HEK293 (cell line): ENCODE data around the gene PARD3.

Experiments
- ATF2 ChIP-seq: fragments of 450-650 bp; formaldehyde crosslinking; IDR thresholded peaks from 2 replicates; pipeline ENCODE4 v1.5.1; 2016; ENCODE audit warnings: missing biosample characterization, missing genetic modification characterization, low read depth
- CTCF ChIP-seq: fragments of 450-650 bp; formaldehyde crosslinking; IDR thresholded peaks from 2 replicates; pipeline ENCODE4 v1.5.1; 2016; ENCODE audit warnings: missing biosample characterization, missing genetic modification characterization
- MYNN ChIP-seq: fragments of 450-650 bp; formaldehyde crosslinking; IDR thresholded peaks from 2 replicates; pipeline ENCODE4 v1.5.1; 2016; ENCODE audit warnings: missing biosample characterization, missing genetic modification characterization, borderline replicate concordance
- PBX3 ChIP-seq: sonication (generic); formaldehyde crosslinking; IDR thresholded peaks from 2 replicates; pipeline ENCODE4 v1.8.1; 2022; ENCODE audit warnings: mild to moderate bottlenecking, moderate library complexity, missing genetic modification reagents
- REST ChIP-seq: fragments of 450-650 bp; formaldehyde crosslinking; IDR thresholded peaks from 2 replicates; pipeline ENCODE4 v1.5.1; 2016; ENCODE audit warnings: missing biosample characterization, missing genetic modification characterization
- TCF7L2 ChIP-seq: IDR thresholded peaks from 2 replicates; pipeline ENCODE4 v1.6.1; 2011; ENCODE audit warnings: low read depth, mild to moderate bottlenecking, inconsistent platforms, low read length, moderate library complexity, borderline replicate concordance
- ZEB2 ChIP-seq: fragments of 450-650 bp; formaldehyde crosslinking; IDR thresholded peaks from 2 replicates; pipeline ENCODE4 v1.5.1; 2016; ENCODE audit warnings: missing biosample characterization, missing genetic modification characterization
- ZNF24 ChIP-seq: fragments of 450-650 bp; formaldehyde crosslinking; IDR thresholded peaks from 2 replicates; pipeline ENCODE4 v1.5.1; 2016; ENCODE audit warnings: missing biosample characterization, missing genetic modification characterization
- ZNF302 ChIP-seq: fragments of 450-650 bp; formaldehyde crosslinking; IDR thresholded peaks from 2 replicates; pipeline ENCODE4 v1.5.1; 2016; ENCODE audit warnings: missing biosample characterization, missing genetic modification characterization, low read depth
- ZNF473 ChIP-seq: fragments of 450-650 bp; formaldehyde crosslinking; IDR thresholded peaks from 2 replicates; pipeline ENCODE4 v1.5.1; 2017; ENCODE audit warnings: missing biosample characterization, missing genetic modification characterization
- ZNF580 ChIP-seq: fragments of 450-650 bp; formaldehyde crosslinking; IDR thresholded peaks from 2 replicates; pipeline ENCODE4 v1.5.1; 2016; ENCODE audit warnings: missing biosample characterization, missing genetic modification characterization
- ZNF658 ChIP-seq: fragments of 450-650 bp; formaldehyde crosslinking; IDR thresholded peaks from 2 replicates; pipeline ENCODE4; 2016; ENCODE audit warnings: missing biosample characterization, missing genetic modification characterization
- ZNF785 ChIP-seq: fragments of 450-650 bp; formaldehyde crosslinking; IDR thresholded peaks from 2 replicates; pipeline ENCODE4 v1.5.1; 2016; ENCODE audit warnings: missing biosample characterization, missing genetic modification characterization

- TF ChIP-seq MYNN (tag by site-specific recombination) (no peak), ZNF785 (tag by site-specific recombination) (no peak), ATF2 (tag by site-specific recombination) (no peak), REST (no peak), TCF7L2 (no peak), ZNF580 (tag by site-specific recombination) (no peak), ZNF473 (no peak), CTCF (tag by site-specific recombination) (no peak), ZNF24 (tag by site-specific recombination) (no peak), PBX3 (no peak), ZNF302 (no peak), ZEB2 (no peak), ZNF658 (no peak)
These were observed 468.0 kb downstream of the PARD3 start for GRCh38 chr10:34347131-34347530.
